Measurements from ENCODE around the gene NRG3.

GRCh38 chr10:82453678-82454293, 578.8 kb downstream of the NRG3 start:
- TF ChIP-seq, protein P1, sequence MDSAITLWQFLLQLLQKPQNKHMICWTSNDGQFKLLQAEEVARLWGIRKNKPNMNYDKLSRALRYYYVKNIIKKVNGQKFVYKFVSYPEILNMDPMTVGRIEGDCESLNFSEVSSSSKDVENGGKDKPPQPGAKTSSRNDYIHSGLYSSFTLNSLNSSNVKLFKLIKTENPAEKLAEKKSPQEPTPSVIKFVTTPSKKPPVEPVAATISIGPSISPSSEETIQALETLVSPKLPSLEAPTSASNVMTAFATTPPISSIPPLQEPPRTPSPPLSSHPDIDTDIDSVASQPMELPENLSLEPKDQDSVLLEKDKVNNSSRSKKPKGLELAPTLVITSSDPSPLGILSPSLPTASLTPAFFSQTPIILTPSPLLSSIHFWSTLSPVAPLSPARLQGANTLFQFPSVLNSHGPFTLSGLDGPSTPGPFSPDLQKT (IDR thresholded peaks at IDR 0.05; ENCODE audit: borderline replicate concordance, low read depth, low read length): no peak
- TF ChIP-seq, protein P2, sequence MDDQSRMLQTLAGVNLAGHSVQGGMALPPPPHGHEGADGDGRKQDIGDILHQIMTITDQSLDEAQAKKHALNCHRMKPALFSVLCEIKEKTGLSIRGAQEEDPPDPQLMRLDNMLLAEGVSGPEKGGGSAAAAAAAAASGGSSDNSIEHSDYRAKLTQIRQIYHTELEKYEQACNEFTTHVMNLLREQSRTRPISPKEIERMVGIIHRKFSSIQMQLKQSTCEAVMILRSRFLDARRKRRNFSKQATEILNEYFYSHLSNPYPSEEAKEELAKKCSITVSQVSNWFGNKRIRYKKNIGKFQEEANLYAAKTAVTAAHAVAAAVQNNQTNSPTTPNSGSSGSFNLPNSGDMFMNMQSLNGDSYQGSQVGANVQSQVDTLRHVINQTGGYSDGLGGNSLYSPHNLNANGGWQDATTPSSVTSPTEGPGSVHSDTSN (CRISPR knock-in tag; IDR thresholded peaks at IDR 0.05): no peak
- TF ChIP-seq ZNF274 (IDR thresholded peaks at IDR 0.05; ENCODE audit: low read length): no peak
- TF ChIP-seq ZNF274 (tag by site-specific recombination; IDR thresholded peaks at IDR 0.05; ENCODE audit: borderline replicate concordance): no peak
- no peak for TF ChIP-seq ZNF335 (tag by site-specific recombination; conservative IDR thresholded peaks at IDR 0.05)
- TF ChIP-seq CTCF (tag by site-specific recombination; IDR thresholded peaks at IDR 0.05): no peak
- no peak for TF ChIP-seq PRDM1 (tag by site-specific recombination; IDR thresholded peaks at IDR 0.05)
- TF ChIP-seq ZNF501 (tag by site-specific recombination; IDR thresholded peaks at IDR 0.05): no peak
- TF ChIP-seq, protein P3, sequence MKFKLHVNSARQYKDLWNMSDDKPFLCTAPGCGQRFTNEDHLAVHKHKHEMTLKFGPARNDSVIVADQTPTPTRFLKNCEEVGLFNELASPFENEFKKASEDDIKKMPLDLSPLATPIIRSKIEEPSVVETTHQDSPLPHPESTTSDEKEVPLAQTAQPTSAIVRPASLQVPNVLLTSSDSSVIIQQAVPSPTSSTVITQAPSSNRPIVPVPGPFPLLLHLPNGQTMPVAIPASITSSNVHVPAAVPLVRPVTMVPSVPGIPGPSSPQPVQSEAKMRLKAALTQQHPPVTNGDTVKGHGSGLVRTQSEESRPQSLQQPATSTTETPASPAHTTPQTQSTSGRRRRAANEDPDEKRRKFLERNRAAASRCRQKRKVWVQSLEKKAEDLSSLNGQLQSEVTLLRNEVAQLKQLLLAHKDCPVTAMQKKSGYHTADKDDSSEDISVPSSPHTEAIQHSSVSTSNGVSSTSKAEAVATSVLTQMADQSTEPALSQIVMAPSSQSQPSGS (tag by site-specific recombination; IDR thresholded peaks at IDR 0.05; ENCODE audit: low read depth): no peak
- no peak for TF ChIP-seq ZBTB44 (tag by site-specific recombination; IDR thresholded peaks at IDR 0.05)
- TF ChIP-seq ZNF121 (tag by site-specific recombination; IDR thresholded peaks at IDR 0.05): no peak
- no peak for TF ChIP-seq ZNF19 (tag by site-specific recombination; IDR thresholded peaks at IDR 0.05; ENCODE audit: low read depth)
- TF ChIP-seq ZNF175 (tag by site-specific recombination; IDR thresholded peaks at IDR 0.05): no peak
- TF ChIP-seq ZNF324 (tag by site-specific recombination; IDR thresholded peaks at IDR 0.05): no peak
- no peak for TF ChIP-seq ZNF530 (tag by site-specific recombination; IDR thresholded peaks at IDR 0.05; ENCODE audit: low read depth)

All from HEK293 (cell line).